ENCODE measurements around the gene OPCML. TPM values are rescaled to one million over a fixed set of nuclear protein-coding genes. Genes with fewer than 3 reads are reported as not detected.

Gene OPCML
- total RNA-seq, 1 experiment from 2014 or later = 0.13 TPM

DNA sequence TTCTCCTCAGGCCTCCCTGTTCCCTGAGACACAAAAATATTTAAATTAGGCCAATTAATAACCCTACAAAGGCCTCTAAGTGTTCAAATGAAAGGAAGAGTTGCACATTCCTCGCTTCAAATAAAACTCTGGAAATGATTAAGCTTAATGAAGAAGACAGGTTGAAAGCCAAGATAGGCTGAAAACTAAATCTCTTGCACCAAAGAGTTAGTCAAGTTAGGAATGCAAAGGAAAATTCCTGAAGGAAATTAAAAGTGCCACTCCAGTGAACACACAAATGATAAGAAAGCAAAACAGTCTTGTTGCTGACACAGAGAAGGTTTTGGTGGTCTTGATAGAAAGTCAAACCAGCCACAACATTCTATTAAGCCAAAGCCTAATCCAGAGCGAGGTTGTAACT, 574.4 kb downstream of the OPCML start:
- H3K4me3 ChIP-seq (ENCODE audit: low read depth, low read length, poor library complexity, severe bottlenecking) = no peak overlapping the region
- H3K4me1 ChIP-seq (ENCODE audit: insufficient read depth, low read length, poor library complexity, severe bottlenecking) = no peaks in the 10 kb centered on the region
- TF ChIP-seq, protein P1, sequence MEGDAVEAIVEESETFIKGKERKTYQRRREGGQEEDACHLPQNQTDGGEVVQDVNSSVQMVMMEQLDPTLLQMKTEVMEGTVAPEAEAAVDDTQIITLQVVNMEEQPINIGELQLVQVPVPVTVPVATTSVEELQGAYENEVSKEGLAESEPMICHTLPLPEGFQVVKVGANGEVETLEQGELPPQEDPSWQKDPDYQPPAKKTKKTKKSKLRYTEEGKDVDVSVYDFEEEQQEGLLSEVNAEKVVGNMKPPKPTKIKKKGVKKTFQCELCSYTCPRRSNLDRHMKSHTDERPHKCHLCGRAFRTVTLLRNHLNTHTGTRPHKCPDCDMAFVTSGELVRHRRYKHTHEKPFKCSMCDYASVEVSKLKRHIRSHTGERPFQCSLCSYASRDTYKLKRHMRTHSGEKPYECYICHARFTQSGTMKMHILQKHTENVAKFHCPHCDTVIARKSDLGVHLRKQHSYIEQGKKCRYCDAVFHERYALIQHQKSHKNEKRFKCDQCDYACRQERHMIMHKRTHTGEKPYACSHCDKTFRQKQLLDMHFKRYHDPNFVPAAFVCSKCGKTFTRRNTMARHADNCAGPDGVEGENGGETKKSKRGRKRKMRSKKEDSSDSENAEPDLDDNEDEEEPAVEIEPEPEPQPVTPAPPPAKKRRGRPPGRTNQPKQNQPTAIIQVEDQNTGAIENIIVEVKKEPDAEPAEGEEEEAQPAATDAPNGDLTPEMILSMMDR (conservative IDR thresholded peaks at IDR 0.05; ENCODE audit: low read depth, low read length) = no peak
- TF ChIP-seq EZH2 (IDR thresholded peaks at IDR 0.05; ENCODE audit: borderline replicate concordance, low read depth, low read length, poor library complexity, severe bottlenecking) = no peak
- DNase-seq (ENCODE audit: low spot score) = no peak
- BruUV-seq (replicated peaks) = no TSS peak
- intact Hi-C loops (cut with micrococcal nuclease; ENCODE audit: unreplicated experiment) = no loop called here
- no peaks in the 10 kb centered on the region for H3K36me3 ChIP-seq (ENCODE audit: insufficient read depth, low read length, poor library complexity, severe bottlenecking)
- H3K27me3 ChIP-seq (replicated peaks; ENCODE audit: insufficient read depth, low read depth, low read length, poor library complexity) = peaks cover 72% of the 10 kb centered on the region
- ChIA-PET CTCF (no interaction called here), POLR2A (ENCODE audit: low non-redundant PET) (no interaction called here)
- H3K27ac ChIP-seq (ENCODE audit: low read depth, low read length, poor library complexity, severe bottlenecking) = no peak overlapping the region
- H3K9me3 ChIP-seq (ENCODE audit: low read depth, low read length, poor library complexity, severe bottlenecking) = peaks cover 16% of the 10 kb centered on the region

DNA sequence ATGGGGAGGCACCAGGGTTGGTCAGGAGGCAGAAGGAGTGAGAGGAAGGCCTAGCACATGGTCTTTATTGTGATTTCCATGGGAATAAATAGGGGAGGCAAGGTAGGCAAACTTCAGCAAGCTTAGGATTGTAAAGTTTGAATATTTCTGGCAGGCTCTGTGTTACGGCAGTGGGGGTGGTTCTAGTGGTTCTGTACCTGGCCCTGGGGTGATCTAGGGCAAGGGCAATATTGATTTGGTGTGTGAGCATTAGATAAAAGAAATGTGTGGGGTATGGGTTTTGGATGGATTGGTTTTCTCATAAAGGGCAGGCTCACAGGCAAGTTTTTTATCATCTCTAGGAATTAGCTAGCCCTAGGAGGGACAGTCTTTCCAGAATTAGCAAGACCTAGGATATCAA, 584.0 kb downstream of the OPCML start:
- POLR2A ChIA-PET (ENCODE audit: low non-redundant PET) = no interaction called here
- peaks cover 9% of the 10 kb centered on the region for H3K9me3 ChIP-seq (ENCODE audit: low read depth, low read length, poor library complexity, severe bottlenecking)
- CTCF ChIA-PET = no interaction called here
- peaks cover 43% of the 10 kb centered on the region for H3K27me3 ChIP-seq (replicated peaks; ENCODE audit: insufficient read depth, low read depth, low read length, poor library complexity)
- no peak overlapping the region for H3K27ac ChIP-seq (ENCODE audit: low read depth, low read length, poor library complexity, severe bottlenecking)
- H3K4me3 ChIP-seq (ENCODE audit: low read depth, low read length, poor library complexity, severe bottlenecking) = no peak overlapping the region
- DNase-seq (ENCODE audit: low spot score) = no peak
- H3K36me3 ChIP-seq (ENCODE audit: insufficient read depth, low read length, poor library complexity, severe bottlenecking) = no peaks in the 10 kb centered on the region
- H3K4me1 ChIP-seq (ENCODE audit: insufficient read depth, low read length, poor library complexity, severe bottlenecking) = no peaks in the 10 kb centered on the region
- intact Hi-C loops (cut with micrococcal nuclease; ENCODE audit: unreplicated experiment) = no loop called here
- BruUV-seq (replicated peaks) = no TSS peak
- no peak for TF ChIP-seq EZH2 (IDR thresholded peaks at IDR 0.05; ENCODE audit: borderline replicate concordance, low read depth, low read length, poor library complexity, severe bottlenecking)
- TF ChIP-seq, protein P1 (conservative IDR thresholded peaks at IDR 0.05; ENCODE audit: low read depth, low read length) = no peak

DNA sequence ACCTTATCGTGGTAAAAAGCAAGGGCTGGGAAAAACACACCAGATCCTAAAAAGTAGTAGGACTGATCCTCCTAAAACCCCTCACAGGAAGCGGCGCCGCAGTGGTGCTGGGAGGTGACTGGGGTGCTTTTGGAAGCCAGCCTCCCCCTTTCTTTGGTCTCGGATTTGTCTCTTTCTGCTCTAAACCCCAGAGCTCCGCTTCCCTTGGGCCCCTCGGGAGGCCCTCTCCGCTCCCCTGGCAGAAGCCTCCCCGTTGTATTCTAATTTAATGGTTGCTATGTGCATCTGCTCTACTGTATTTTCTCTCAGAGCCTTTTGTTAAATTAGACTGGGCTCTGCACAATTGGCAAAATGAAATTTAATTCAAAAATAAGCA, 587.7 kb downstream of the OPCML start:
- no TSS peak for BruUV-seq (replicated peaks)
- Histone ChIP-seq H3K36me3 (ENCODE audit: insufficient read depth, low read length, poor library complexity, severe bottlenecking) (no peaks in the 10 kb centered on the region), H3K27ac (ENCODE audit: low read depth, low read length, poor library complexity, severe bottlenecking) (no peak overlapping the region), H3K4me1 (ENCODE audit: insufficient read depth, low read length, poor library complexity, severe bottlenecking) (peaks cover 5% of the 10 kb centered on the region), H3K27me3 (replicated peaks; ENCODE audit: insufficient read depth, low read depth, low read length, poor library complexity) (peaks cover 37% of the 10 kb centered on the region), H3K4me3 (ENCODE audit: low read depth, low read length, poor library complexity, severe bottlenecking) (peak overlapping the region; percentile 6), H3K9me3 (ENCODE audit: low read depth, low read length, poor library complexity, severe bottlenecking) (no peaks in the 10 kb centered on the region)
- intact Hi-C loops (cut with micrococcal nuclease; ENCODE audit: unreplicated experiment) = loop anchor here (5.0 kb wide), 1 partner anchor 1197 kb away; no protein-coding TSS in a partner anchor
- ChIA-PET CTCF (no interaction called here), POLR2A (ENCODE audit: low non-redundant PET) (no interaction called here)
- TF ChIP-seq, protein P1 (conservative IDR thresholded peaks at IDR 0.05; ENCODE audit: low read depth, low read length) = no peak
- TF ChIP-seq EZH2 (IDR thresholded peaks at IDR 0.05; ENCODE audit: borderline replicate concordance, low read depth, low read length, poor library complexity, severe bottlenecking) = no peak
- DNase-seq (ENCODE audit: low spot score) = no peak

Data from A673 (cell line).